ENCODE measurements around the gene ETFB.

The ETFB gene

GRCh38 chr19:51297406-51297805, 68.8 kb downstream of the ETFB start:
- DNase-seq (ENCODE audit: low spot score) = no peak
- TF ChIP-seq, protein P1, sequence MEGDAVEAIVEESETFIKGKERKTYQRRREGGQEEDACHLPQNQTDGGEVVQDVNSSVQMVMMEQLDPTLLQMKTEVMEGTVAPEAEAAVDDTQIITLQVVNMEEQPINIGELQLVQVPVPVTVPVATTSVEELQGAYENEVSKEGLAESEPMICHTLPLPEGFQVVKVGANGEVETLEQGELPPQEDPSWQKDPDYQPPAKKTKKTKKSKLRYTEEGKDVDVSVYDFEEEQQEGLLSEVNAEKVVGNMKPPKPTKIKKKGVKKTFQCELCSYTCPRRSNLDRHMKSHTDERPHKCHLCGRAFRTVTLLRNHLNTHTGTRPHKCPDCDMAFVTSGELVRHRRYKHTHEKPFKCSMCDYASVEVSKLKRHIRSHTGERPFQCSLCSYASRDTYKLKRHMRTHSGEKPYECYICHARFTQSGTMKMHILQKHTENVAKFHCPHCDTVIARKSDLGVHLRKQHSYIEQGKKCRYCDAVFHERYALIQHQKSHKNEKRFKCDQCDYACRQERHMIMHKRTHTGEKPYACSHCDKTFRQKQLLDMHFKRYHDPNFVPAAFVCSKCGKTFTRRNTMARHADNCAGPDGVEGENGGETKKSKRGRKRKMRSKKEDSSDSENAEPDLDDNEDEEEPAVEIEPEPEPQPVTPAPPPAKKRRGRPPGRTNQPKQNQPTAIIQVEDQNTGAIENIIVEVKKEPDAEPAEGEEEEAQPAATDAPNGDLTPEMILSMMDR (IDR thresholded peaks at IDR 0.05; ENCODE audit: borderline replicate concordance, control extremely low read depth, extremely low read depth, insufficient read depth, missing control alignments) = no peak
- in situ Hi-C loops (cut with MboI; ENCODE audit: low sequenced_read_pairs, unreplicated experiment) = no loop called here

GRCh38 chr19:51296336-51297093, 69.7 kb downstream of the ETFB start:
- no peak for DNase-seq (ENCODE audit: low spot score)
- TF ChIP-seq, protein P1 (IDR thresholded peaks at IDR 0.05; ENCODE audit: borderline replicate concordance, control extremely low read depth, extremely low read depth, insufficient read depth, missing control alignments) = no peak
- in situ Hi-C loops (cut with MboI; ENCODE audit: low sequenced_read_pairs, unreplicated experiment) = no loop called here

DNA sequence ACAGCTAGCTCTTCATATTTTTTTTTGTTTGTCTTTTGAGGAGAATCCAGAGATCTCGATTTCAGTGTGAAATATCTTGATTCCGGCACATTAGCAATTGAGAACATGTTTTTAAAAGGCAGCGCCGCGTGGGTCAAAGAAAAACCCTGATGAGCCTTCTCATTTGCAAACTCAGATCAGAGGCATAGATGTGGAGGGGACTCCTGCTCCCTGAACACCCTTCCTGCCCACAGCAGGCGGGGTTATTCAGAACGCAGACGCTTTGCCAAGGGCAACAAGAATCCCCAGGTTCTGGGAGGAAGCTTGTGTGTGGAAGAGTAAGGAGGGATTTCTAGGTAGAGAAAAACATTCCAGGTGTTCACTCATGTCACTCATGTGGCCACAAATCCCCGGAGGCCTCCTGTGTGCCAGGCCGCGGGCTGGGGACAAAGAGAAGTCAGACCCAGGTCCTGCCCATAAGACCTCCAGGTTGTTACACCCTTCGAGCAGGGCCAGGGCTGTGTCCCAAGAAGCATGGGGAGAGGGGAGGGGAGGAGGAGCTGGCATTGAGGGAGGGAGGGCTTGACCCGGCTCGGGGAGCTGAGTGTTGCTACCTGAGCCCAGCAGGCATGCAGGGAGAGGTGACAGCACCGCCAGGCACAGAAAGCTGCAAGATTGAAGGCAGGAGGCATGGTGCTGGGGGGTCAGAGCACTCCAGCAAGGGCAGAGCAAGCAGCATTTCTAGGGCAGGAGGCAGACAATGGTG, 70.6 kb downstream of the ETFB start:
- TF ChIP-seq, protein P1 (IDR thresholded peaks at IDR 0.05; ENCODE audit: borderline replicate concordance, control extremely low read depth, extremely low read depth, insufficient read depth, missing control alignments) = no peak
- no peak for DNase-seq (ENCODE audit: low spot score)
- in situ Hi-C loops (cut with MboI; ENCODE audit: low sequenced_read_pairs, unreplicated experiment) = no loop called here
